Adrenal gland (tissue), 12 donors: ENCODE data around the gene KCNH3. TPM values are rescaled to one million over a fixed set of nuclear protein-coding genes. Genes with fewer than 3 reads are reported as not detected.

Experiments used
- DNase-seq, 7 donors: peaks; one replicate each; pipeline ENCODE4 v3.0.0-alpha.2; 2019 to 2020
- H3K27ac ChIP-seq, 5 donors: fragments of 200-600 bp; sonication (generic) in 4 of 5; 1 replicate in 3 of 5; 2 replicates in 2 of 5; pipeline versions ENCODE4 v1.5.1 to v1.8.0; 2016 to 2020; ENCODE audit warnings: mild to moderate bottlenecking in 1 of 5
- H3K27me3 ChIP-seq: fragments of 200-600 bp; 2 replicates; pipeline ENCODE4 v1.8.0; 2021
- H3K36me3 ChIP-seq, 2 donors: fragments of 200-600 bp; replicated peaks in 1 of 2; 1 replicate in 1 of 2; 2 replicates in 1 of 2; pipeline versions ENCODE4 v1.5.1 to v1.8.0; 2018 to 2022
- H3K4me1 ChIP-seq, 2 donors: fragments of 200-600 bp; replicated peaks in 1 of 2; 1 replicate in 1 of 2; 2 replicates in 1 of 2; pipeline versions ENCODE4 v1.5.1 to v1.8.0; 2018 to 2021
- H3K4me3 ChIP-seq, 4 donors: fragments of 200-600 bp; sonication (generic) in 3 of 4; one replicate each; pipeline ENCODE4 v1.5.1; 2016 to 2018
- H3K9me3 ChIP-seq, 3 donors: fragments of 200-600 bp; sonication (generic) in 1 of 3; replicated peaks in 1 of 3; 1 replicate in 2 of 3; 2 replicates in 1 of 3; pipeline versions ENCODE4 v1.5.1 to v1.8.0; 2016 to 2021
- CTCF ChIP-seq, 6 experiments: fragments of 450-650 bp in 4 of 6; fragments of 200-600 bp in 2 of 6; sonication (generic) in 1 of 6; IDR thresholded peaks; 1 replicate in 5 of 6; 2 replicates in 1 of 6; pipeline versions ENCODE4 v1.5.1 to v1.8.0; 2016 to 2021; ENCODE audit warnings: antibody characterized with exemption in 6 of 6, mild to moderate bottlenecking in 2 of 6, moderate library complexity in 1 of 6
- POLR2A ChIP-seq, 2 donors: fragments of 450-650 bp; IDR thresholded peaks; one replicate each; pipeline ENCODE4 v1.6.1; 2017; ENCODE audit warnings: antibody characterized with exemption in 2 of 2, mild to moderate bottlenecking in 2 of 2, moderate library complexity in 1 of 2
- WGBS, 4 donors: extraction: QIAGEN DNeasy Blood & Tissue Kit in 2 of 4; methylation state at CpG; one replicate each; pipeline versions ENCODE4 v1.1.5 to v1.1.7; 2013 to 2017; 5-methylcytosine and 5-hydroxymethylcytosine counted together
- intact Hi-C, 2 donors: fragments of 100-400 bp; cut with DNase I; formaldehyde crosslinking; loops; one replicate each; pipeline versions ENCODE4 v1.14.1 to v1.15.0; 2022 to 2023
- polyA plus RNA-seq, 3 donors: library from polyadenylated mRNA; stranded (reverse); fragments of 200-250 nt in 2 of 3; fragments of 350-450 nt in 1 of 3; fragmentation: Illumina TruSeq in 1 of 3; extraction: RNeasy Lipid Tissue Mini Kit (QIAGEN cat#74804) in 1 of 3; gene quantifications; one replicate each; pipeline ENCODE4 v1.2.3, GENCODE V29; 2013 to 2014
- total RNA-seq, 9 donors: library from RNA; depleted of rRNA in 4 of 9; stranded (reverse); fragments of >200 nt in 4 of 9; fragments of 120-200 nt in 1 of 9; fragmentation: NEBNext Ultra II Directional in 1 of 9; extraction: Animal tissue kit (Norgen Biotek cat#: 25700) in 1 of 9; gene quantifications; one replicate each; pipeline versions ENCODE4 v1.1.0 to v1.2.4, GENCODE V29; 2013 to 2023
- donor health status: healthy with polysubstance abuse.
- donor health status: Bipolar disorder and iron deficiency.
- donor health status: DM: yes; HTN: yes; CAD: no.
- donor health status: DM: no; HTN: no; CAD: no.
- donor health status: DM: no; HTN: no; CAD: no.
- donor health status: DM: yes; HTN: yes; CAD: no.

KCNH3 gene
- total and polyA plus RNA-seq, 12 donors: 0.07 to 18.9 (median 2.3) TPM

GRCh38 chr12:49582201-49582600, 43.4 kb downstream of the KCNH3 start:
- no peak for TF ChIP-seq CTCF (IDR thresholded peaks at IDR 0.05)
- TF ChIP-seq POLR2A (IDR thresholded peaks at IDR 0.05): no peak
- no peak overlapping the region for H3K4me3 ChIP-seq
- no peak for DNase-seq
- H3K27ac ChIP-seq: no peak overlapping the region
- no peaks in the 10 kb centered on the region for H3K27me3 ChIP-seq
- 73 to 93% (median 80%) methylated on average over 1 of the region's 1 CpG for WGBS, 4 donors
- H3K4me1 ChIP-seq: peaks cover 0 to 6% of the 10 kb centered on the region in 2 donors
- intact Hi-C loops: no loop called here
- H3K36me3 ChIP-seq: no peaks in the 10 kb centered on the region
- no peaks in the 10 kb centered on the region for H3K9me3 ChIP-seq

- TF ChIP-seq POLR2A (IDR thresholded peaks at IDR 0.05) (no peak), CTCF (IDR thresholded peaks at IDR 0.05) (no peak)
- no peak overlapping the region for H3K27ac ChIP-seq
- no peaks in the 10 kb centered on the region for H3K36me3 ChIP-seq
- intact Hi-C loops: no loop called here
- H3K9me3 ChIP-seq: no peaks in the 10 kb centered on the region
- H3K27me3 ChIP-seq: no peaks in the 10 kb centered on the region
- 13 to 45% (median 34%) methylated on average over 4 of the region's 4 CpGs for WGBS, 4 donors
- DNase-seq: peak in 5 of 7 donors; percentile 47 to 67 (median 50)
- H3K4me1 ChIP-seq: peaks cover 0 to 6% of the 10 kb centered on the region in 2 donors
- no peak overlapping the region for H3K4me3 ChIP-seq
Measured at GRCh38 chr12:49582850-49583249, 44.0 kb downstream of the KCNH3 start.

GRCh38 chr12:49583366-49584094, 44.7 kb downstream of the KCNH3 start:
- Histone ChIP-seq H3K36me3 (no peaks in the 10 kb centered on the region), H3K4me3 (no peak overlapping the region), H3K27me3 (no peaks in the 10 kb centered on the region), H3K9me3 (no peaks in the 10 kb centered on the region), H3K27ac (peak overlapping the region in 1 of 5 donors; percentile 68), H3K4me1 (peaks cover 0 to 6% of the 10 kb centered on the region in 2 donors)
- DNase-seq: no peak
- TF ChIP-seq POLR2A (IDR thresholded peaks at IDR 0.05) (no peak), CTCF (IDR thresholded peaks at IDR 0.05) (no peak)
- intact Hi-C loops: no loop called here
- 73 to 83% (median 80%) methylated on average over 13 of the region's 13 CpGs for WGBS, 4 donors

- Histone ChIP-seq H3K4me1 (peaks cover 0 to 6% of the 10 kb centered on the region in 2 donors), H3K9me3 (no peaks in the 10 kb centered on the region), H3K36me3 (no peaks in the 10 kb centered on the region), H3K27ac (no peak overlapping the region), H3K27me3 (no peaks in the 10 kb centered on the region), H3K4me3 (no peak overlapping the region)
- WGBS, 4 donors: 76 to 87% (median 81%) methylated on average over 7 of the region's 7 CpGs
- intact Hi-C loops: no loop called here
- DNase-seq: no peak
- TF ChIP-seq POLR2A (IDR thresholded peaks at IDR 0.05) (no peak), CTCF (IDR thresholded peaks at IDR 0.05) (no peak)
Measured at GRCh38 chr12:49584591-49584990, 45.8 kb downstream of the KCNH3 start.
